Trophoblast cell (in vitro differentiated cells and primary cell): ENCODE measurements around the gene IL11.

Source experiments
- DNase-seq, 2 donors: peaks; one replicate each; pipeline ENCODE4 v3.0.0-alpha.2; 2016
- H2AFZ ChIP-seq: 2 replicates; pipeline ENCODE4 v1.6.1; 2013; ENCODE audit warnings: low read length, moderate library complexity, mild to moderate bottlenecking; ENCODE audit not compliant: insufficient read depth, poor library complexity
- H2AK5ac ChIP-seq: 2 replicates; pipeline ENCODE4 v1.6.1; 2013; ENCODE audit warnings: mild to moderate bottlenecking, low read length
- H2BK120ac ChIP-seq: 2 replicates; pipeline ENCODE4 v1.6.1; 2013; ENCODE audit warnings: low read length, mild to moderate bottlenecking, moderate library complexity; ENCODE audit not compliant: insufficient read depth, poor library complexity
- H2BK12ac ChIP-seq: 2 replicates; pipeline ENCODE4 v1.6.1; 2013; ENCODE audit warnings: mild to moderate bottlenecking, low read length, moderate library complexity
- H2BK5ac ChIP-seq: 2 replicates; pipeline ENCODE4 v1.6.1; 2013; ENCODE audit warnings: low read length, low read depth, moderate library complexity, mild to moderate bottlenecking; ENCODE audit not compliant: poor library complexity
- H3K14ac ChIP-seq: 2 replicates; pipeline ENCODE4 v1.6.1; 2013; ENCODE audit warnings: mild to moderate bottlenecking, low read length
- H3K18ac ChIP-seq: 2 replicates; pipeline ENCODE4 v1.6.1; 2013; ENCODE audit warnings: mild to moderate bottlenecking, low read length
- H3K23ac ChIP-seq: 2 replicates; pipeline ENCODE4 v1.6.1; 2013; ENCODE audit warnings: low read length
- H3K27ac ChIP-seq: 2 replicates; pipeline ENCODE4 v1.5.1; 2013; ENCODE audit warnings: low read depth, mild to moderate bottlenecking, inconsistent platforms, low read length, moderate library complexity
- H3K27me3 ChIP-seq: 2 replicates; pipeline ENCODE4 v1.6.1; 2013; ENCODE audit warnings: inconsistent platforms, mild to moderate bottlenecking, low read length, moderate library complexity; ENCODE audit not compliant: insufficient read depth
- H3K36me3 ChIP-seq, 2 experiments: 1 replicate in 1 of 2; 2 replicates in 1 of 2; pipeline ENCODE4 v1.6.1; 2013; ENCODE audit warnings: low read length in 2 of 2, mild to moderate bottlenecking in 2 of 2, moderate library complexity in 1 of 2; ENCODE audit not compliant: insufficient read depth in 2 of 2, control insufficient read depth in 1 of 2
- H3K4ac ChIP-seq: 2 replicates; pipeline ENCODE4 v1.6.1; 2013; ENCODE audit warnings: low read depth, mild to moderate bottlenecking, low read length, moderate library complexity
- H3K4me1 ChIP-seq, 2 experiments: 1 replicate in 1 of 2; 2 replicates in 1 of 2; pipeline ENCODE4 v1.6.1; 2013; ENCODE audit warnings: low read length in 2 of 2, mild to moderate bottlenecking in 2 of 2, moderate library complexity in 1 of 2; ENCODE audit not compliant: insufficient read depth in 2 of 2, control insufficient read depth in 1 of 2
- H3K4me2 ChIP-seq: 2 replicates; pipeline ENCODE4 v1.6.1; 2013; ENCODE audit warnings: inconsistent platforms, mild to moderate bottlenecking, low read length, moderate library complexity
- H3K4me3 ChIP-seq: 2 replicates; pipeline ENCODE4 v1.5.1; 2013; ENCODE audit warnings: mild to moderate bottlenecking, low read depth, low read length, inconsistent platforms
- H3K79me1 ChIP-seq: one replicate; pipeline ENCODE4 v1.6.1; 2013; ENCODE audit warnings: low read length
- H3K79me2 ChIP-seq: 2 replicates; pipeline ENCODE4 v1.6.1; 2013; ENCODE audit warnings: low read length, mild to moderate bottlenecking; ENCODE audit not compliant: control insufficient read depth, insufficient read depth, poor library complexity
- H3K9ac ChIP-seq: 2 replicates; pipeline ENCODE4 v1.6.1; 2013; ENCODE audit warnings: mild to moderate bottlenecking, low read length
- H3K9me3 ChIP-seq: 2 replicates; pipeline ENCODE4 v1.6.1; 2013; ENCODE audit warnings: low read depth, mild to moderate bottlenecking, control low read depth, inconsistent platforms, low read length; ENCODE audit not compliant: insufficient read depth
- H4K12ac ChIP-seq: 2 replicates; pipeline ENCODE4 v1.6.1; 2013; ENCODE audit warnings: low read depth, mild to moderate bottlenecking, low read length, moderate library complexity
- H4K8ac ChIP-seq: 2 replicates; pipeline ENCODE4 v1.6.1; 2013; ENCODE audit warnings: low read depth, mild to moderate bottlenecking, low read length, moderate library complexity
- H4K91ac ChIP-seq: one replicate; pipeline ENCODE4 v1.6.1; 2013; ENCODE audit warnings: low read depth, mild to moderate bottlenecking, low read length, moderate library complexity
- WGBS: extraction: QIAGEN DNeasy Blood & Tissue Kit; methylation state at CpG from one replicate; pipeline ENCODE4 v1.1.7; 2013; ENCODE audit warnings: missing lambda C conversion rate; ENCODE audit not compliant: insufficient read length, insufficient coverage; ENCODE audit errors: extremely low coverage; 5-methylcytosine and 5-hydroxymethylcytosine counted together

The IL11 gene

DNA sequence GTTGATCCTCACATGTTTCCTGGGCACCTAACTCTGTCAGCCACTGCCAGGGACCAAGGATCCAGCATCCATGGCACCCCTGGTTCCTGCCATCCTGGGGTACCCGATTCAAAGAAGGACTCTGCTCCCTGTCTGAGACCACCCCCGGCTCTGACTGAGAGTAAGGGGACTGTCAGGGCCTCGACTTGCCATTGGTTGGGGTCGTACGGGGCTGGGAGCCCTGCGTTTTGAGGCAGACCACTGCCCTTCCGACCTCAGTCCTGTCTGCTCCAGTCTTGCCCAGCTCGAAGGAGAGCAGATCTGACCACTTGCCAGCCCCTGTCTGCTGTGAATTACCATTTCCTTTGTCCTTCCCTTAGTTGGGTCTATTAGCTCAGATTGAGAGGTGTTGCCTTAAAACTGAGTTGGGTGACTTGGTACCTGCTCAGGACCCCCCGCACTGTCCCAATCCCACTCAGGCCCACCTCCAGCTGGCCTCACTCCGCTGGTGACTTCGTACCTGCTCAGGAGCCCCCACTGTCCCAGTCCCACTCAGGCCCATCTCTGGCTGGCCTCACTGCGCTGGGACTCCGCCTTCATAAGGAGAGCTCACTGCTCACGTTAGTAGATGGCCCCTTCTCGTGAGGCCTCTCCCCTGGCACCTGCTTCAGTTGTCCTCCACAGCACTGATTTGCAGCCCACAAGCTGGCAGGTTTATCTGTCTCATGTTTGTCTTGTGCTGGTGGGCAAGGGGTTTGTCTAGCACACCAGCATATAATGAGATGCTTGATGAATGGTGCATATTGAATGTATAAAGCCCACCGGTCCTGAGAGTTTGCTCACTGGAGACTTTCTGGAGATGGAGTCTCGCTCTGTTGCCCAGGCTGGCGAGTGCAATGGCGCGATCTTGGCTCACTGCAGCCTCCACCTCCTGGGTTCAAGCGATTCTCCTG is 19.4 kb upstream of the IL11 start:
- H3K36me3 ChIP-seq, result peaks cover 46 to 47% of the 10 kb centered on the region in 2 experiments
- no peak overlapping the region for H3K14ac ChIP-seq
- H3K18ac ChIP-seq, result no peak overlapping the region
- peaks cover 27 to 34% of the 10 kb centered on the region in 2 experiments for H3K4me1 ChIP-seq
- H3K4ac ChIP-seq, result no peak overlapping the region
- no peak overlapping the region for H4K8ac ChIP-seq
- no peak overlapping the region for H4K91ac ChIP-seq
- H3K79me1 ChIP-seq, result peaks cover 9% of the 10 kb centered on the region
- H2BK5ac ChIP-seq, result no peak overlapping the region
- no peaks in the 10 kb centered on the region for H3K9me3 ChIP-seq
- no peak overlapping the region for H3K23ac ChIP-seq
- H3K4me3 ChIP-seq, result no peak overlapping the region
- DNase-seq, result no peak
- no peak overlapping the region for H3K27ac ChIP-seq
- H2BK120ac ChIP-seq, result no peak overlapping the region
- peaks cover 24% of the 10 kb centered on the region for H3K79me2 ChIP-seq
- H3K27me3 ChIP-seq, result no peaks in the 10 kb centered on the region
- no CpG with 5 or more reads among the region's 21 CpGs for WGBS
- H2BK12ac ChIP-seq, result no peak overlapping the region
- H2AK5ac ChIP-seq, result no peak overlapping the region
- H3K4me2 ChIP-seq, result no peak overlapping the region
- H2AFZ ChIP-seq, result no peak overlapping the region
- no peak overlapping the region for H4K12ac ChIP-seq
- H3K9ac ChIP-seq, result no peak overlapping the region

DNA sequence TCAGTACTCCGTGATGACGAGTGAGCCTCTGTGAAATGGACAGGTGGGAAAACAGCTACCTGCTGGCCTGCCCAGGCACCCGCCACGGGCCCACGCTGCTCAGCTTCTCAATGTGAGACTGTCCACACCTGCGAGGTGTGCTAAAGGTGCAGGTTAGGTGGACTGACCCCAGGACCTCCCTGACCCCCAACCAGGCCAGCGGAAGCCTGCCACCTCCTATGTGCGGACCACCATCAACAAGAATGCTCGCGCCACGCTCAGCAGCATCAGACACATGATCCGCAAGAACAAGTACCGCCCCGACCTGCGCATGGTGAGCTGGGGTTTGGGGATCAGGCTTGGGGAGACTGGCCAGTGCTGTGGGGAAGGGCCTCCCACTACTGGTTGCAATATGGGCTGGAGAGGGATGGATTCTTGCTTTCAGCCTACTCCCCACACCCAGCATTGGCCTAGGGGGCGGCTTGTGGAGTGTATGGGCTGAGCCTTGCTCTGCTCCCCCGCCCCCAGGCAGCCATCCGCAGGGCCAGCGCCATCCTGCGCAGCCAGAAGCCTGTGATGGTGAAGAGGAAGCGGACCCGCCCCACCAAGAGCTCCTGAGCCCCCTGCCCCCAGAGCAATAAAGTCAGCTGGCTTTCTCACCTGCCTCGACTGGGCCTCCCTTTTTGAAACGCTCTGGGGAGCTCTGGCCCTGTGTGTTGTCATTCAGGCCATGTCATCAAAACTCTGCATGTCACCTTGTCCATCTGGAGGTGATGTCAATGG is 17.7 kb upstream of the IL11 start:
- H3K14ac ChIP-seq, result no peak overlapping the region
- H2BK120ac ChIP-seq, result no peak overlapping the region
- no peaks in the 10 kb centered on the region for H3K27me3 ChIP-seq
- H2AK5ac ChIP-seq, result no peak overlapping the region
- peak overlapping the region; percentile 9 for H3K18ac ChIP-seq
- H4K91ac ChIP-seq, result no peak overlapping the region
- H3K9me3 ChIP-seq, result no peaks in the 10 kb centered on the region
- H3K27ac ChIP-seq, result no peak overlapping the region
- H3K4me1 ChIP-seq, result peaks cover 37 to 44% of the 10 kb centered on the region in 2 experiments
- peaks cover 28% of the 10 kb centered on the region for H3K79me2 ChIP-seq
- peaks cover 46 to 47% of the 10 kb centered on the region in 2 experiments for H3K36me3 ChIP-seq
- peak overlapping the region; percentile 50 for H3K9ac ChIP-seq
- no peak overlapping the region for H2BK5ac ChIP-seq
- no peak overlapping the region for H4K8ac ChIP-seq
- peak overlapping the region; percentile 38 for H3K4ac ChIP-seq
- WGBS, result no CpG with 5 or more reads among the region's 24 CpGs
- no peak for DNase-seq
- no peak overlapping the region for H4K12ac ChIP-seq
- H3K79me1 ChIP-seq, result peaks cover 16% of the 10 kb centered on the region
- no peak overlapping the region for H2BK12ac ChIP-seq
- H3K4me2 ChIP-seq, result peak overlapping the region; percentile 83
- H2AFZ ChIP-seq, result no peak overlapping the region
- H3K23ac ChIP-seq, result no peak overlapping the region
- peak overlapping the region; percentile 35 for H3K4me3 ChIP-seq

DNA sequence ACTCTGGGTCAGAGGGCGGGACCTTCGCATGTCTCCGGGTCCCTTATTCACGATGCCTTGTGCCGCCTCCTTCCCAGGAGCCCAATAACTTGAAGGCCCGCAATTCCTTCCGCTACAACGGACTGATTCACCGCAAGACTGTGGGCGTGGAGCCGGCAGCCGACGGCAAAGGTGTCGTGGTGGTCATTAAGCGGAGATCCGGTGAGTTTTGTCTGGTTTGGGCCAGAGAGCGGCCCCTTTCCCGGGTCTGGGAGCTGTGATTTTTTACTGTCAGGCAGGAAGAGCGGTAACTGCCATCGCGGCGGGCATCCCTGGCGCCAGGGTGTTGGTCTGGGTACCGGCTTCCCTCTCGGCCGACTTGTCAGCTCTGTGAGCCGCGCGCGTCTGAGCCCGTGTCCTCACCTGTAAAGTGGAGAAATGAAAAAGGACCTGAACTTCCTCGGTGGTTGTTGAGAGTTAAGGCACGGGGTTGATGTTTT is 16.3 kb upstream of the IL11 start:
- H4K12ac ChIP-seq, result no peak overlapping the region
- H3K4me1 ChIP-seq, result peaks cover 37% of the 10 kb centered on the region in 2 experiments
- H3K18ac ChIP-seq, result peak overlapping the region; percentile 94
- no peak overlapping the region for H3K23ac ChIP-seq
- H3K14ac ChIP-seq, result peak overlapping the region; percentile 94
- peak overlapping the region; percentile 83 for H3K4me2 ChIP-seq
- no peak overlapping the region for H2AFZ ChIP-seq
- DNase-seq, result peak; percentile 67 to 71
- H4K91ac ChIP-seq, result peak overlapping the region; percentile 15
- H3K79me1 ChIP-seq, result peaks cover 16% of the 10 kb centered on the region
- H3K4me3 ChIP-seq, result peak overlapping the region; percentile 93
- H3K27ac ChIP-seq, result peak overlapping the region; percentile 4
- H3K9ac ChIP-seq, result peak overlapping the region; percentile 84
- peaks cover 46 to 47% of the 10 kb centered on the region in 2 experiments for H3K36me3 ChIP-seq
- no peak overlapping the region for H2BK5ac ChIP-seq
- H2BK120ac ChIP-seq, result peak overlapping the region; percentile 37
- H2AK5ac ChIP-seq, result peak overlapping the region; percentile 77
- peaks cover 28% of the 10 kb centered on the region for H3K79me2 ChIP-seq
- peak overlapping the region; percentile 98 for H3K4ac ChIP-seq
- no peaks in the 10 kb centered on the region for H3K9me3 ChIP-seq
- no peak overlapping the region for H4K8ac ChIP-seq
- H3K27me3 ChIP-seq, result no peaks in the 10 kb centered on the region
- WGBS, result no CpG with 5 or more reads among the region's 33 CpGs
- H2BK12ac ChIP-seq, result no peak overlapping the region

DNA sequence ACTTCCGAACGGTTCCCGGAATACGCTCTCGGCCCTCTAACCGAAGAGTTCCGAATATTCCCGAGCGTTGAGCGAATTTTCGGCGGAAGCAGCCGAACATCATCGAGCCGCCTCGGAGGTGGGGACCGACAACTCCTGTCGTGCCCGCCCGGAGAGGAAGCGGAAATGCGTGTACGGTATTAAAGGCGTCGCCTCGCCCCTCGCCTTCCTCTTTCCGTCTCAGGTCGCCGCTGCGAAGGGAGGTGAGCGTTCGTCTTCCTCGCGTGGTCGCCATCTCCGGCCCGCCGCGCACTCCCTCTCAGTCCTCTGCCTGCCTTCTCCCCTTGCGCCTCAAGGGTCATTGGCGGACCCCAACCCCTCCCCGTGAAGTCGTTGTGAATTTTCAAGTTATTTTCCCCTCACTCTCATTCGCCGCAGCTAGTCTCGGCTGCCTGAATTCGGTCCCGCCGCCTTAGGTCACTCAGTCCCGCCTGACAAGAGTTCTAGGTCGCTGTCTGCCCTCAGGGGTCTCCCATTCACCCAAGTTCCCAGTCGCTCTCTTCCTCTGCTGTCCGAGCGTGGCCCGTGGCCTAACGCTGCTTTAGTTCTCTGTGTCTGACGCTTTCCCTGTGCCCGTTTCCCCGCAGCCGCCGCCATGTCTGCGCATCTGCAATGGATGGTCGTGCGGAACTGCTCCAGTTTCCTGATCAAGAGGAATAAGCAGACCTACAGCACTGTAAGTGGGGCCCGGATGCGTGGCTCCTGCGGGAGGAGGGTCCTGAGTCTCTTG is 15.6 kb upstream of the IL11 start, which contains the start of gene RPL28:
TSS of gene RPL28 (plus strand) at position 209 of the 769 bp plus-strand sequence. CDS start at position 635, 426 bp downstream.
- Histone ChIP-seq H4K91ac (peak within 1 kb of the TSS; percentile 86), H2BK12ac (peak within 1 kb of the TSS; percentile 15), H2AFZ (peak within 1 kb of the TSS; percentile 18), H3K27ac (peak within 1 kb of the TSS; percentile 88), H3K14ac (peak within 1 kb of the TSS; percentile 94), H3K9ac (peak within 1 kb of the TSS; percentile 84), H2BK5ac (peak within 1 kb of the TSS; percentile 80), H3K36me3 (peaks cover 42% of the 10 kb centered on the region in 2 experiments), H4K12ac (peak within 1 kb of the TSS; percentile 72), H2AK5ac (peak within 1 kb of the TSS; percentile 77), H3K9me3 (no peaks in the 10 kb centered on the region), H3K18ac (peak within 1 kb of the TSS; percentile 94), H3K4me1 (peaks cover 37% of the 10 kb centered on the region in 2 experiments), H3K23ac (no peak within 1 kb of the TSS), H3K4me3 (peak within 1 kb of the TSS; percentile 93), H3K27me3 (no peaks in the 10 kb centered on the region), H2BK120ac (peak within 1 kb of the TSS; percentile 83), H3K4me2 (peak within 1 kb of the TSS; percentile 83), H4K8ac (peak within 1 kb of the TSS; percentile 92), H3K4ac (peak within 1 kb of the TSS; percentile 98), H3K79me2 (peaks cover 28% of the 10 kb centered on the region), H3K79me1 (peaks cover 16% of the 10 kb centered on the region)
- no CpG with 5 or more reads among the region's 68 CpGs for WGBS
- peak; percentile 98 to 100 for DNase-seq
